Activated T-cell treated with anti-CD3 and anti-CD28 coated beads for 24 hours (primary cell): Measurements from ENCODE around the gene MYH7.
"Not testable (repeated sequence)": the region's sequence is repeated elsewhere in the genome, so short reads cannot be mapped to it uniquely, and the experiment has no call there.

Experiments used
- DNase-seq: peaks from one replicate; pipeline ENCODE4 v3.0.0-alpha.2; 2020; ENCODE audit warnings: low read depth

The MYH7 gene

GRCh38 chr14:23406725-23407355 is 28.6 kb downstream of the MYH7 start:
- DNase-seq: no peak

DNA sequence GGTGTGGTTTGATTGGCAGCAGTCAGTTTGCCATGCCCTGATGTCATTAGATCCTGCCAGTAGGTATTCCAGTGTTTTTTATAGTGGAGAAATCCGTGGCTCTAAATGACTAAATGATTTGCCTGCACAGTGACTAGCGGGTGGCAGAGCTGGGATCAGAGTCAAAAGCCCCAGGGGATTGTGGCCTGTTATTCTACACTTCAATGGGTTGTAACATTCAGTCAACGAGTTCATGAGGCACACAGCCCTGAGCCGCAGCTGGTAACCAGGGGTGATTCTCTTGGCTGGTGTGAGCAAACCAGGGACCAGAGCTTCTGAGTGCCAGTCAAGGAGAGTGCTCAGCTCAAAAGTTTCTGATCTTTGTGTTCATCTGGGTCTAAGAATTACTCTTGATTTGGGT is 29.2 kb downstream of the MYH7 start:
- DNase-seq: no peak

GRCh38 chr14:23405516-23406025 is 29.9 kb downstream of the MYH7 start:
- no peak for DNase-seq

GRCh38 chr14:23405096-23405495 is 30.4 kb downstream of the MYH7 start:
- no peak for DNase-seq

DNA sequence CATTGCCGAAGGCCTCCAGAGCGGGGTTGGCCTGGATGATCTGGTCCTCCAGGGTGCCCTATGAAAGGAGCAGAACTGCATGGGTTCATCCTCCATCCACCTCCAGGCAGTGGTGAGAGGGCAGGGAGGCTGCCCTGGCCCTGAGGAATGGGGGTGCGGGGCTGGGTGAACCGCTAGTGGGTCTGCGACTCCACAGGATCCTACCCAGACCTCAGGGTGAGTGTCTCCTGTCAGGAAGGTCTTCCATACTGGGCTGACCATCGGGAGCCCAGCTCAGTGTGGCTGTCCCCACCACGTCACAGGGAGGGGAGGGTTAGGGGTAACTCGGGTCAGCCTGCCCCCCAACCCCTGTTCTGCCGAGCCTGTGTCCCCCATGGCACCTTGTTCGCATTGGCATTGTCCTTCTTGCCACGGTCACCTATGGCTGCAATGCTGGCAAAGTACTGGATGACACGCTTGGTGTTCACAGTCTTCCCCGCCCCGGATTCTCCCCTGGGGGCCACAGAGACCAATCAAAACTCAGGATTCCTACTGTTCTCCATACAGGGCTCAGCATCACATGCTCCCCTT is 31.0 kb downstream of the MYH7 start:
- no peak for DNase-seq

DNA sequence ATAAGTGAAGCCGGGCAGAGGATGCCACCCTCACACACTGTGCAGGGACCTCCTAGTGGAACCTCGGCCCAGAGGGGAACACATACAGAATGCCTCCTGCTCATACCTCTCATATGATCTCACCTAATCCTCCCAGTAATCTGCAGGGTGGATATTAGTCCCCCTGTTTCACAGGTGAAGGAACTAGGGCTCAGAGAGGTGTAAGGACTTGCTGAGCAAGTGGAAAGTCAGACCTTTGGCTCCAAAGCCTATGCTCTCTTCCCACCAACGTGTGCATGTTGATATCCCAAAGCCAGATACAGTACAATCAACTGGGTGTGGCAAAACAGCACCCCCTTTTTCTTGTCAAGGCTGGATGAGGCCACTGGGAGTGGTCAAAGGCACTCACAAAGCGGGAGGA is 31.6 kb downstream of the MYH7 start:
- DNase-seq: no peak

DNA sequence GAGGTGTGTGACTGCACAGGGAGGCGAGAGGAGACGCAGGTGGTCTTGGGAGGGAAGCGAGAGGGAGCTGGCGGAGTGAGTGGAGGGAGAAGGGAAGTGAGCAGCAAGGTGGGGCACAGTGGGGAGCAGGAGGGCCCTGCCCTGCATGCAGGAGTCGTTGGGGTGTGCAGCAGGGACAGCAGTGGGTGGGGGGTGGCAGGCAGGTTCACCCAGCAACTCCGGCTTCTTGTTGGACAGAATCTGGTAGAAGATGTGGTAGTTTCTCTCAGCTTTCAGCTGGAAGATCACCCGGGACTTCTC is 32.4 kb downstream of the MYH7 start:
- DNase-seq: no peak

GRCh38 chr14:23402296-23403138 is 32.9 kb downstream of the MYH7 start:
- no peak for DNase-seq

GRCh38 chr14:23401291-23401690 is 34.2 kb downstream of the MYH7 start:
- no peak for DNase-seq

DNA sequence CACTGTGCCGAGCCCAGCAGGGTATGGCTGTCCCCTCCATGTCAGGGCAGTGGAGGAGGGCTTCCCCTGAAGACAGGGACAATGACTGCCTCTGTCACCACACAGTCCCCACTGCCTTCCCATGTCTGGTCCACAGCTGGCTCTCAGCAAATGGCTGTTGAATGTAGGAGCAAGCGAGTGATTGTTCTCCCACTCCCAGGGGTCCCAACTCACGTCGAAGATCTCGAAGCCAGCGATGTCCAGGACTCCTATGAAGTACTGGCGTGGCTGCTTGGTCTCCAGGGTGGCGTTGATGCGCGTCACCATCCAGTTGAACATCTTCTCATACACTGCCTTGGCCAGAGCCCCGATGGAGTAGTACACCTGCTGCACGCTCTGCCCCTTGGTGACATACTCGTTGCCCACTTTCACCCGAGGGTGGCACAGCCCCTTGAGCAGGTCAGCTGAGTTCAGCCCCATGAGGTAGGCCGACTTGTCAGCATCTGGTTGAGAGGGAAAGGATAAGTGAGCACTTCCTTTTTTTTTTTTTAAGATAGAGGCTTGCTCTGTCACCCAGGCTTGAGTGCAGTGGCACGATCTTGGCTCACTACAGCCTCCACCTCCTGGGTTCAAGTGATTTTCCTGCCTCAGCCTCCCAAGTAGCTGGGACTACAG is 34.8 kb downstream of the MYH7 start:
- DNase-seq: not testable (repeated sequence)

- no peak for DNase-seq
Observed at GRCh38 chr14:23399591-23399990, 35.9 kb downstream of the MYH7 start.

- no peak for DNase-seq
Observed at GRCh38 chr14:23399136-23399535, 36.3 kb downstream of the MYH7 start.

DNA sequence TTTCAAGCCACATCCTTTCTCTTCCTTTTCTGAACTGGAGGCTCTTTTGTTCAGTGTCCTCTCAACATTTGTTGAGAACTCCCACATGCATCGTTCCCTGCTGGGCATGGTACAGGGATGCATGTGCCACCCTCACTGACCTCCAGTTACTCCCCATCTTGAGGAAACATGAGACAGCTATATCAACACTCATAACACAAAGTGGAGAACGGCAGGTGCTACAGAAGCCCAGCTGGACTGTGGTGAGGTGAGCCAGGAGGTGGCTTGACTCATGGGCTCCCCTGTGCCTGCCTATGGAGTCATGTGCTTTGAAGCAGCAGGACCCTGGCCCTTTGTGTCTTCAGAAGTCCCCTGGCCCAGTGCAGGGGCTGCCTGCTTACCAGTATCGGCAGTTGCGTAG is 37.1 kb downstream of the MYH7 start:
- no peak for DNase-seq

- DNase-seq: no peak
Observed at GRCh38 chr14:23396781-23397407, 38.6 kb downstream of the MYH7 start.

GRCh38 chr14:23396126-23396525 is 39.3 kb downstream of the MYH7 start:
- no peak for DNase-seq

- DNase-seq: no peak
Observed at GRCh38 chr14:23392613-23393012, 42.8 kb downstream of the MYH7 start.

DNA sequence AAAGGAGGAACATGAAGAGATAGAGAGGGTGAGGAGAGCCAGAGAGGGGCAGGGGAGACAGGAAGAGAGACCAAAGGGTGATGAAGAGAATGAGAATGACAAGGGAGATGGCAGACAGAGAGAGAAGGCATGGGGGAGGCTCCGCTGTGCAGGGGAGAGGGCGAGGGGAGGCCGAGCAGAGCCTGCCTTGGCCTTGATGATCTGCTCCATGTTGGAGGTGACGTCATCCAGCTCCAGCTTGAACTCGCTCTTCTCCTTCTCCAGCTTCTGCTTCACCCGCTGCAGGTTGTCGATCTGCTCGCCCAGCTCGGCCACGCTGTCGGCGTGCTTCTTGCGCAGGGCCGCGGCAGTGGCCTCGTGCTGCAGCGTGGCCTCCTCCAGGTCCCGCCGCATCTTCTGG is 45.6 kb downstream of the MYH7 start:
- DNase-seq: not testable (repeated sequence)

- DNase-seq: no peak
Observed at GRCh38 chr14:23389396-23389795, 46.1 kb downstream of the MYH7 start.

- DNase-seq: no peak
Observed at GRCh38 chr14:23388996-23389395, 46.5 kb downstream of the MYH7 start.

GRCh38 chr14:23387916-23388882 is 47.3 kb downstream of the MYH7 start:
- no peak for DNase-seq

- DNase-seq: no peak
Observed at GRCh38 chr14:23386999-23387398, 48.5 kb downstream of the MYH7 start.
